Transverse colon (tissue), 4 donors: ENCODE results near the gene FAM13A. TPM values are rescaled to one million over a fixed set of nuclear protein-coding genes. Genes with fewer than 3 reads are reported as not detected.
A peak's percentile ranks its signal among the peaks of the same experiment; 100 is the strongest.
"Not testable (repeated sequence)": the region's sequence is repeated elsewhere in the genome, so short reads cannot be mapped to it uniquely, and the experiment has no call there.

ENCODE experiments used
- DNase-seq: peaks from one replicate; pipeline ENCODE4 v3.0.0-alpha.2; 2019
- H3K27ac ChIP-seq, 4 donors: fragments of 200-600 bp; sonication (generic); 2 replicates each; pipeline ENCODE4 v1.5.1; 2016 to 2018; ENCODE audit warnings: inconsistent platforms in 4 of 4
- H3K27me3 ChIP-seq: fragments of 200-600 bp; sonication (generic); 2 replicates; pipeline ENCODE4 v1.5.1; 2017; ENCODE audit warnings: inconsistent platforms
- H3K36me3 ChIP-seq, 4 donors: fragments of 200-600 bp; sonication (generic); 2 replicates each; pipeline ENCODE4 v1.5.1; 2017 to 2019; ENCODE audit warnings: inconsistent platforms in 4 of 4
- H3K4me1 ChIP-seq, 4 donors: fragments of 200-600 bp; sonication (generic); 2 replicates each; pipeline ENCODE4 v1.5.1; 2017 to 2020; ENCODE audit warnings: inconsistent platforms in 4 of 4
- H3K4me3 ChIP-seq, 4 donors: fragments of 200-600 bp; sonication (generic); 1 replicate in 1 of 4; 2 replicates in 3 of 4; pipeline versions ENCODE4 v1.5.1 to v1.6.1; 2017 to 2019; ENCODE audit warnings: inconsistent platforms in 4 of 4
- H3K9me3 ChIP-seq, 2 donors: fragments of 200-600 bp; sonication (generic); 2 replicates each; pipeline ENCODE4 v1.5.1; 2017 to 2019; ENCODE audit warnings: inconsistent platforms in 2 of 2
- CTCF ChIP-seq, 5 experiments: fragments of 200-600 bp in 3 of 5; fragments of 450-650 bp in 2 of 5; sonication (generic) in 3 of 5; IDR thresholded peaks; 1 replicate in 2 of 5; 2 replicates in 3 of 5; pipeline ENCODE4 v1.5.1; 2016 to 2017; ENCODE audit warnings: antibody characterized with exemption in 5 of 5, inconsistent platforms in 3 of 5, mild to moderate bottlenecking in 2 of 5, moderate library complexity in 1 of 5
- EP300 ChIP-seq: sonication (generic); formaldehyde crosslinking; IDR thresholded peaks from one replicate; pipeline ENCODE4 v1.6.1; 2017; ENCODE audit warnings: antibody characterized with exemption, low read depth
- POLR2A ChIP-seq: fragments of 450-650 bp; IDR thresholded peaks from one replicate; pipeline ENCODE4 v1.6.1; 2016; ENCODE audit warnings: antibody characterized with exemption, mild to moderate bottlenecking, moderate library complexity
- POLR2AphosphoS5 ChIP-seq, 3 donors: sonication (generic); formaldehyde crosslinking; IDR thresholded peaks; one replicate each; pipeline ENCODE4 v1.6.1; 2016; ENCODE audit warnings: antibody characterized with exemption in 3 of 3
- WGBS, 2 donors: methylation state at CpG; one replicate each; pipeline ENCODE4 v1.1.5; 2018; ENCODE audit warnings: low coverage in 1 of 2; 5-methylcytosine and 5-hydroxymethylcytosine counted together
- in situ Hi-C, 4 donors: fragments of 200-750 bp; cut with MboI; loops; one replicate each; pipeline versions ENCODE4 v1.15.0 to v1.15.1; 2017; ENCODE audit warnings: low sequenced_read_pairs in 3 of 4, low pct_ligation_motif_present in 1 of 4, low pct_unique_long_range_greater_than_20kb in 1 of 4
- intact Hi-C: fragments of 100-400 bp; cut with DNase I; formaldehyde crosslinking; loops from one replicate; pipeline ENCODE4 v1.15.1; 2023; ENCODE audit warnings: low total_unique reads
- total RNA-seq, 4 donors: library from RNA; depleted of rRNA; stranded (reverse); fragments of >200 nt; gene quantifications; one replicate each; pipeline ENCODE4 v1.1.0, GENCODE V29; 2016

FAM13A gene
- total RNA-seq, 4 donors from 2014 or later: 57.6 to 88.6 (median 67.6) TPM

- 78% methylated on average over 6 to 7 of the region's 7 CpGs for WGBS, 2 donors
- intact Hi-C loops (loop anchor here (5.0 to 10.0 kb wide), 2 partner anchors 208 to 320 kb away; no protein-coding TSS in a partner anchor), in situ Hi-C loops (loop anchor here (5.0 to 25.0 kb wide), 4 partner anchors 205 to 488 kb away; no protein-coding TSS in a partner anchor)
- no peak overlapping the region for H3K4me3 ChIP-seq
- no peaks in the 10 kb centered on the region for H3K9me3 ChIP-seq
- peaks cover 0 to 18% (median 3%) of the 10 kb centered on the region in 4 donors for H3K4me1 ChIP-seq
- H3K27ac ChIP-seq: no peak overlapping the region
- no peaks in the 10 kb centered on the region for H3K27me3 ChIP-seq
- no peak for DNase-seq
- H3K36me3 ChIP-seq: no peaks in the 10 kb centered on the region
- no peak for TF ChIP-seq CTCF (IDR thresholded peaks at IDR 0.05)
- no peak for TF ChIP-seq POLR2AphosphoS5 (IDR thresholded peaks at IDR 0.05)
- TF ChIP-seq POLR2A: no peak
- no peak for TF ChIP-seq EP300
Observed at GRCh38 chr4:89022426-89023128, 34.4 kb downstream of the FAM13A start.

DNA sequence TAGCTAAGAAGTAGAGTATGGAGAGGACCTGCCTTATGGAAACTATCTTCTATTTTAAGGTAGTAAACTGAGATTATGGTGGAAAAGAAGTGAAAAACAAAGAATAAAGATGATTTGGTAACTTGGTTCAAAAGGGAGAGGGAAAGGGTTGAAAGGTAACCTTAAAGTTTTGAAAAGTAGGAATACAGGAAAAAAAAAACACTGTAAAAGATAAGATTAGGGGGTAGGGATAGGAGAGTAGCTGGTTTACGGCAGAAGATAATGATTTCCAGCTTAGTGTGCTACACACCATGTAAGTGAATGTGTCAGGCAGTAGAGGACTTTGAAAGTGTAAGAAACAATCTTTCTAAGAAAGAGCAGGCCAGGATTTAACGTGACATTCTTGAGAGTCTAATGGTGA lies 35.3 kb downstream of the FAM13A start:
- in situ Hi-C loops (loop anchor here (5.0 to 25.0 kb wide), 4 partner anchors 204 to 487 kb away; no protein-coding TSS in a partner anchor), intact Hi-C loops (loop anchor here (5.0 to 10.0 kb wide), 2 partner anchors 207 to 319 kb away; no protein-coding TSS in a partner anchor)
- Histone ChIP-seq H3K36me3 (no peaks in the 10 kb centered on the region), H3K27me3 (no peaks in the 10 kb centered on the region), H3K4me3 (no peak overlapping the region), H3K27ac (no peak overlapping the region), H3K9me3 (no peaks in the 10 kb centered on the region), H3K4me1 (peaks cover 0 to 18% (median 3%) of the 10 kb centered on the region in 4 donors)
- no peak for DNase-seq
- 44 to 65% methylated on average over 2 of the region's 2 CpGs for WGBS, 2 donors
- no peak for TF ChIP-seq EP300
- TF ChIP-seq CTCF (IDR thresholded peaks at IDR 0.05): no peak
- no peak for TF ChIP-seq POLR2A
- TF ChIP-seq POLR2AphosphoS5 (IDR thresholded peaks at IDR 0.05): no peak

DNA sequence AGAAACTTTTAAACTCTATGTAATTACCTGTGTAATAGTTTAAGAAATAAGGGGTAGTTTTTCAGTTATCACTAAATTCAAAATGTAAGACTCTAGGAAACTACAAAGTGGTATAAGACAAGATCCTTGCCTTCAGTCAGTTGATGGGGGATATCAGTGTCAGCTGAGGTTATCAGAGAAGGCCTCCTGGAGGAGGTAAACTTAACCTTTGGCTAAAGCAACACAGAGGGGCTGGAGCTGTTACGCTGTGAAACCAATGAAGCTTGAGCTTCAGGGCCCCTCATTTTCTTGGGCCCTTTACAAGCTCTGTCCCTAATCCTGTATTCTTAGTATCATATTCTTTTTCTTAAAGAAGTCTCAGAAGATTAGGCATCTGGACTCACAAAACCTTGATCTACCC lies 35.9 kb downstream of the FAM13A start:
- DNase-seq: no peak
- 96 to 100% methylated on average over 1 of the region's 1 CpG for WGBS, 2 donors

DNA sequence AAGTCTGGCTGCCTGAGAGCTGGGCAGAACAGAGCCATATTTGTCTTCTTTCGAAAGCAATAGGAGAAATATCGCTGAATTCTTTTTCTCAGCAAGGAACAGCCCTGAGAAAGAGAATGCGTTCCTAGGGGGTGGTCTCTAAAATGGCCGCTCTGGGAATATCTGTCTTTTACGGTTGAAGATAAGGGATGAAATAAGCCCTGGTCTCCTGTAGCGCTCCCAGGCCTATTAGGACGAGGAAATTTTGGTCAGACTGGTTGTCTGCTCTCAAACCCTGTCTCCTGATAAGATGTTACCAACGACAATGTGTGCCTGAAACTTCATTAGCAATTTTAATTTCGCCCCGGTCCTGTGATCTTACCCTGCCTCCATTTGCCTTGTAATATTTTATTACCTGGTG lies 42.1 kb downstream of the FAM13A start:
- H3K4me1 ChIP-seq, DNase-seq, H3K27me3 ChIP-seq, H3K4me3 ChIP-seq, H3K36me3 ChIP-seq, H3K27ac ChIP-seq, H3K9me3 ChIP-seq, intact Hi-C loops: not testable (repeated sequence)
- 90 to 94% methylated on average over 4 to 10 of the region's 10 CpGs for whole genome bisulfite sequencing, 2 donors
- in situ Hi-C loops: loop anchor here in 1 of 4 donors (25.0 kb wide), 1 partner anchor 203 kb away; no protein-coding TSS in a partner anchor

More for the DNA sequence above, 35.9 kb downstream of the FAM13A start:
- in situ Hi-C loops (loop anchor here (5.0 to 25.0 kb wide), 4 partner anchors 204 to 486 kb away; no protein-coding TSS in a partner anchor), intact Hi-C loops (loop anchor here (5.0 to 10.0 kb wide), 2 partner anchors 206 to 319 kb away; no protein-coding TSS in a partner anchor)
- no peak overlapping the region for H3K4me3 ChIP-seq
- no peak overlapping the region for H3K27ac ChIP-seq
- H3K9me3 ChIP-seq: no peaks in the 10 kb centered on the region
- H3K4me1 ChIP-seq: peaks cover 0 to 18% (median 3%) of the 10 kb centered on the region in 4 donors
- no peak for TF ChIP-seq POLR2AphosphoS5 (IDR thresholded peaks at IDR 0.05)
- no peak for TF ChIP-seq POLR2A
- H3K36me3 ChIP-seq: no peaks in the 10 kb centered on the region
- H3K27me3 ChIP-seq: no peaks in the 10 kb centered on the region

GRCh38 chr4:89009761-89010369 lies 47.1 kb downstream of the FAM13A start:
- H3K27ac ChIP-seq: peak overlapping the region; percentile 1 to 21 (median 10)
- H3K27me3 ChIP-seq: no peaks in the 10 kb centered on the region
- peaks cover 0 to 4% (median 2%) of the 10 kb centered on the region in 4 donors for H3K36me3 ChIP-seq
- intact Hi-C loops: no loop called here
- peaks cover 0 to 4% of the 10 kb centered on the region in 2 donors for H3K9me3 ChIP-seq
- no peak overlapping the region for H3K4me3 ChIP-seq
- in situ Hi-C loops: loop anchor here in 1 of 4 donors (25.0 kb wide), 1 partner anchor 198 kb away; no protein-coding TSS in a partner anchor
- peaks cover 0 to 17% (median 6%) of the 10 kb centered on the region in 4 donors for H3K4me1 ChIP-seq
- TF ChIP-seq EP300 (no peak), POLR2A (no peak), CTCF (IDR thresholded peaks at IDR 0.05) (no peak), POLR2AphosphoS5 (IDR thresholded peaks at IDR 0.05) (no peak)
- DNase-seq: no peak
- WGBS, 2 donors: 59 to 64% methylated on average over 5 of the region's 5 CpGs
